ENCODE data around the gene ACP1.

ACP1 gene

DNA sequence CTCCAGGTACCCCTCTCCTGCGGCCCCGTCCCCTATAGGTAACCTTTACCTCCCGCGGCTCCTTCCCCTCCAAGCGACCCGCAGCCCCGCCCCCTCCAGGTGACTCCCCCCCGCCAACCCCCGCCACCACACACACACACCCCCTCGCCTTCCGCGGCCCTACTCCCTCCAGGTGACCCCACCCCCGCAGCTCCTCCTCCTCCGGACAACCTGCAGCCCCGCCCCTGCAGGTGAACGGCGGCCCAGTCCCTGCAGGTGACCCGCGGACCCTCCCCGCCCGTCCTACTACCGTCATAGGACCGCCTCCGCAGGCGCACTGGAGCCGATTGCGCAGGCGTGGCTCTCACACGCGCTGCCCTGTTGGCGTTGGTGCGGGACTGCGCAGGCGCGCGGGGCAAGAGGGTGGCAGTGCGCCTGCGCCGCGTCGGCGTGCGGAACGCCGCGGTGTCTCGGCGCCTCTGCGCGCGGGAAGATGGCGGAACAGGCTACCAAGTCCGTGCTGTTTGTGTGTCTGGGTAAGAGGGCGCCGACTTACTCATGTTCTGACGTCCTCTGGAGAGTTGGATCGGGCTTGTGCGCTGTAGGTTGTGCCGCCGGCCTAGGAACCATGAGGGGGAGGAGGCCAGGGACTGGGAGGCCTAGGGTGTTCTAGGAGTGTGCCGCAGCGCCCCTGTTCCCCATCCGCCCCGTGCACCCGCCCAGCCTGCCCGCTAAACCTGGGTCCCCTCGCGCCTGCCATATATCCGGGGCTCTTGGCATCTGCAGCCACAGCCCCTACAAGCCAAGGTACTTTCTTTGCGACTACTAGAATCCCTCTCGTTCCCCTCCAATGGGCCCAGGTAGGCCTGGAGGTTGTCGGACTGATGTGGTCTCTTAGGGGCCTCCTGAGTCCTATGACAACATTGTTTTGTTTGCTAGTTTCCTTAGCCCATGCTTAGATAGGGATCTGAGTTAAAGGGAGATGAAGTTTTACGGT, at the start of gene ACP1:
Gene ACP1 (plus strand): TSS at position 455 of the 976 bp plus-strand sequence. CDS start 18 bp downstream, at position 473.
- DNase-seq (ENCODE audit: low spot score), result peak; percentile 94

DNA sequence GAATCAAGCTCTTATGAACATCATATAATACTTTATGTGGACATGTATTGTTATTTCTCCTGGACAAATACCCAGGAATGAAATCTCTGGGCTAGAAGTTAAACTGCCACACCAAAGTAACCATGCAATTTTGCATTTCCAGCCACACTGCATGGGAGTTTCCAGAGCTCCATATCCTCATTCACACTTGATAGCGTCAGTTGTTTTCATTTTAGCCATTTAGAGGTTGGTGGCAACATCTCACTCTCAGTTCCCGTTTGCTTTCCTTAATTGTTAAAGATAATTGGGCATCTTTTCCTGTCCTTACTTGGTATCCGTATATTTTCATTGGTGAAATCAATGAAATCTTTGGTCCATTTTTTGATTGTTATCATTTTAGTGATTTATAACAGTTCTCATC, 48.7 kb upstream of the ACP1 start:
- no peak for DNase-seq (ENCODE audit: low spot score)

DNA sequence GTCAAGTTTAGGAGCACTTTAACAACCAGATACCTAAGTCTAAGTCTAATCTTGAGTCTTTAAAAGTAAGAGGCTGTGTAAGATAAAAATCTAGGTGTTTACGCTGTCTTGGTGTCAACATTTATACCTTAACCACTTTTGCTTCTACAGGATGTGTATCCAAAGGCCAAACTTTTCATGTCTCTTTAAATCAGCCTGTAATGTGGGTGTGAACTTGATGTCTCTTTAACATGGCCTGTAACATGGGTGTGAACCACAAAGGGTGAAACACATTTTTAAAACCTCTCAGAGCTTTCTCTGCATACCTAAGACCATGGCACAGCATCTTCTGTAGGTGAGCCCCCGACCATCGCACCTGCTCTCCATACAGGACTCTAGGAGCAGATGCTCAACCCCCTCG, 41.3 kb upstream of the ACP1 start:
- no peak for DNase-seq (ENCODE audit: low spot score)

DNA sequence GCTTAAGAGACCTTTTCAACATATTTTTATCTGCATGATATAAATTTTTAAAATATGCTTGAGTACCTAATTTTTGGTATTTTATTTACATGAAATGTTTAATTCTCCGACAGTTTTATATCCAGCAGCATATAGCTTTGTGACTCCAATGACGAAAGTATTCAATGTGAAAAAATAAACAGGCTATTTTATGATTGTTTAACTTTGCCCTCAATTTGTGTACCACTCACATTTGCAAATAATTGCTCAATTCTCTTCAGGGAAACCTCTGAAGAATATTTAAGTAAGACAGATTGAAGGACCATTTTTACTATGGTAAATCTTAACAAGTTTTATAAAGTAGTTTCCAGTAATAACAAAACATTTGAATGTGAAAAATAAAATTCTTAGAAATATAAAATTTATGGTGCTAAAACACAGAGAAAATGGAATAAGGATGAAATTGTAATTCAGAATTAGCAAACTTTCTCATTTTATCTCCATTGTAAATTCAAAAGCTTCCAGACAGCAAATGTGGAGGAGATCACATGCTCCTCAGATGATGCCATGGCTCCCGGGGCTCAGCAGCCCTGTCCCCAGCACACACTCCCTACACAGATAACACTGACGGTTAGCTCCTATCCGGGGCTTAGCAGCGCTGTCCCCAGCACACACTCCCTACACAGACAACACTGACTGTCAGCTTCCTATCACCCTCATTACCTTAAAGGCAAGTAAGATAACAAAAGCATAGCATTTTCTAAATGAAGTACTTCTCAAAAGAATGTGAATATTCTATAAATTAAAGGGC, 40.6 kb upstream of the ACP1 start:
- no peak for DNase-seq (ENCODE audit: low spot score)

DNA sequence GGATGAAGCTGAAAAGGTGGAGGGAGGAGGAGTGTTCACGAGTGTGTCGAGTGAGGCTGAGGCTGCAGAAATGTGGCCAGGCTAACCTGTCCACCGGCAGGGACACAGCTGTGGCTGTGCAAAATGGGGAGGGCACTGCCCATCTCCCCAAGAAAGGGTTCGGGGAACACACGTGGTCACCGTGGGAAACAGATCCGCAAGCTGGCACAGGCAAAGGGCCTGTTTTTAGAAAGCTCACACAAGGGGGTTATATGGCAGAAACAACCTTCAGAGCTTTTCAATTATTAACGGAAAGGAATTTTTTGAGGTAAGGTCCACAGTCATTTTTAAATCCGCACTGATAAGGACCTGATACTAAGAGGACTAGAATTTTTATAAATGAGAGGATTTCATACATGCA, 36.6 kb upstream of the ACP1 start:
- DNase-seq (ENCODE audit: low spot score), result no peak

DNA sequence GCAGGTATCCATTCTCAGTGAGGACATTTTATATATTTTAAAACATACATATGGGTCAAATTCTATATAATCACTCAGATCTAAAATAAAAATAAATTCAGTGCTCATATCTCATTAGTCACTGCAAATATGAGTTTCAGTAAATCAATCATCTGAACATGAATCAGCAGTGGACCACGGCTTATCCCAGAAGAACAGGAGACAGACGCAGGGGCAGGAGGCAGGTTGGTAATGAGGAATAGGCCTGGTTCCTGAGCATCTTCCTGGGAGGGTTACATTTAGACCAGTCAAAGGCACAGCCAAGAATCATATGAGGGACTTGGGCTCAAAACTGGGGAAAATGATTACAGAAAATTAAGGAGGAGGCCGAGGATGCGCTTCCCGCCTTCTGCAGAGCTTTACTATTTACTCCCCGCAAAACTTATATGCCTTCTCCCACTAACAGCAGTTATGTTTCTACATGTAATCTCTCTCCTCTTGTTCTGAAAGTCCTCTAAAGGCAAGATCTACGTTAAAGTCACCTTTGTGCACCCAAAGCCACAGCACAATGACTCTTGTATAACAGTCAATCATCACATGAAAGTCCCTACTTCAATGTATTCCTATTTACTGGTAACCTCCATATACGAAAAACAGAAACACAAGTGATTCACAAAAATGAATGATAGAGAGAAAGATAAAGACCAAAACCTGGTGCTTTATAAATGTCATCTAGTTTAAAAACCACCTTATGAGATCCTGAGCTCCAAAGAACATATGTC, 36.0 kb upstream of the ACP1 start:
- no peak for DNase-seq (ENCODE audit: low spot score)

DNA sequence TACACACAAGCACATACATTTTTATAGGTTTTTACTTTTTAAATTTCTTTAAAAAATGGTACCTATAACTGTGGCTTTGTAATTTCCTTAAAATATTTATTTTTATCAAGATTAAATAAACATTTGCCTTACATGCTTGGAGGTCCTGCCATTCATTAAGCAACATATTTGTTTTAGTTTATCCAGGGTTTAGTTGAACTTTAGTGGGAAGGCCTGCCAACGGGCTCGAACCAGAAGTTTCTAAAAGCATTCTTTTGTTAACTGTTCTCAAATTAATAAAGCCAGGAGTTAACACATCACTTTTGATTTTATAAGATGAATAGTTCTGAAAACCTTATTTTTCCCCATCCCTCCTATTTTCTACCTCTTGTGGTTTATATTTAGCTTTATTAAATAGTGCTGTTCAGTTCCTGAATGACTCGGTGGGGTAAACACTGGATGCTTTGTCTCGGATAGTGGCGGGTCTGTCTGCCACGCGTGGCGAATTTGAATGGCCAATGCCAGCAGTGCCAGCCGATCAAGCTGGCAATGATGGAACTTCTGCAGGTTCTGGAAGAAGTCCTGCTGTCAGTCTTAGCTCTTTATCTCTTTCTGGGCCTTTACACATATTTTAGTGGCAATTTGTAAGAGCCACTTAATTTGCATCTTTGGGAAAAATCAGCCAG, 33.1 kb upstream of the ACP1 start:
- DNase-seq (ENCODE audit: low spot score), result no peak

DNA sequence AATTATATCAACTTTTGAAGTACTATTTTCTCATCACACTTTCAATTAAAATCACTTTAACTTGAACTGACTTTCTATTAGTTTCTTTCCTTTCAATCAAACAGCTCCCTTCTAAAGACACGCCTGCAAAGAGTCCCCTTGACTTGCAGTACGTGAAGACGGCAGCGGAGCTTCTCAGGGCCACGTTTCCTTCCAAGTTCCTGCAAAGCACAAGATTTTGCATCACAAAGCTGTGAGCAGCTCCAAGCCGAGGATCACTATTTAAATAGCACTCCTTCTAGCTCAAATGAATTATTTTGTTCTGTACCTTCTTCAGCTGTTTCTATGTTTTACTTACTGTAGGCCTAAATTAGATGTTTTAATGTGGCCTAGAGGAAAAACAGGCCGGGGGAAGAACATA, 31.7 kb upstream of the ACP1 start:
- no peak for DNase-seq (ENCODE audit: low spot score)

DNA sequence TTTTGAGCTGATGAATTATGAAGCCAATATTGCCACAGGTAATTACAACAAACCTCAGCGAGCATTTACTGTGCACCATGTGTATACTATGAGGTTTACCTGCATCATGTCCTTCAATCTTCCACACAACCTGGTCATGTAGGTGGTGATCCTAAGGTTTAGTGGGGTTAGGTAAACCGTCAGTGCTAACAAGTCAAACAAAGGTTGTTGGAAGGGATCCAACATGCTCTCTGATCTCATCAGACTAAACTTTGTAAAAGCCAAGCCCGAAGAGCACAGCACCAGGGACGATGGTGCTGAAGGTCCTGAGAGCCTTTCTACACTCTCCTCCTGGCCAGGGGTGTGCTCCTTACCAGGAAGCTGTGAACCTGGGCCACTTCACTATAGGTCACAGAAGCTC, 30.3 kb upstream of the ACP1 start:
- no peak for DNase-seq (ENCODE audit: low spot score)

DNA sequence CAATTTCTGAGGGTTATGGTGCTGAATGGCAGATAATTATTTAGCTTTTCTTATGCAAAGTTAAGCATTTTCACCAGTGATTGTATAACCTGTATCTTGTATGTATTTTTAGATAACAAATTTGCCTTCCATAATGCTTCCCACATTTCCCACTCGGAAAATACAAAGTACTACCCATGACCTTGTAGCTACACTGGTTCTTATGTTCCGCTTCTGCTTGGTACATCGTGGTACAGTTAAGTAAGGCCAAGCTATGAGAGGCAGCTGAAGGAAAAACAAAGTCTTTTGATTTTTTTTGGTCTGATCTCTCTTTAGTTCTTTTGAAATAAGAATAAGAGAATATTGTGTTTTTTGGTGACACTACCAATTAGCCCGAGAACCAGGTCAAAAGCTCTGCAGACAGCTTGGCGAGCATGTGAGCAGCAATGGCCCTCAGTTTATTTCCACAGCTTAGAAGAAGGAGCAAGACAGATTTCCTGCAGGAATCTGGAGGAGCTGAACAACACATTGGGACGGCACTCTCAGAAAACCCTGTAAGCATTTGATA, 27.7 kb upstream of the ACP1 start:
- DNase-seq (ENCODE audit: low spot score), result no peak

DNA sequence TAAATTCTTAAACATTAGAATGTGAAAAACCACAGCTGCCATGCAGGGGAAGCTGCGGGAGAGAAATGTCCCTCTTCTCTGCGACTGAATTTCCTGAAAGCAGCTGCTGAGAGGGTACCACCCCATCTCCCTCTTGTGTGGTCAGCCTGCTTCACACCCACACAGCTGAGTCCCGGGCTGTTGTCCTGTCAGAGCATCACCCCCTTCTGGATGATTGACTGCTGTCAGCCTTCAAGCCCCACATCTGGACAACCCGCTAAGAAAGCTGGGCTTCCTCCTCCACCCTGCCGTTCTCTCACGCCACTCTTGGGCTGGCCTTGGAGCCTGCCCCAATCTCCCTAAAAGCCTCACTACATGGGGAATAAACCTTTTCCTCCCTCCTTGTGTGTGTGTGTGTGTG, 26.9 kb upstream of the ACP1 start:
- DNase-seq (ENCODE audit: low spot score), result no peak

DNA sequence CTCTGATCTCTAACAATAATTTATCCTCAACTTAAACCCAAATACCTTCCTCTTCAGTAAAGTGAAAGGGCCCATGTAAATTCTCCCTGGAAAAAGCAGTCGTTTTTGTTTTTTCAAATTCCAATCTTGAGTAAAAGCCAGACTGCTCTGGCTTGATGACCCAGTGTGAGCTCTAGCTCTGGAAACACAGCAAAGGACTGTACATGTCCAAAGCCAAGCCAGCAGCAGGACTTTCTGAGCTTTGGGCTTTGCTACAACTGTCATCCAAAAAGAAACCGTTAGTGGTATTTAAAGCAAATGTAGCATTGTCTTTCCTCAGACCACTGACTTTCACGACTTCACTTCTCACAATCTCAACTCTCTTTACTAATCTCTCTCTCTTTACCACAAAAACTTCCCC, 26.3 kb upstream of the ACP1 start:
- no peak for DNase-seq (ENCODE audit: low spot score)

DNA sequence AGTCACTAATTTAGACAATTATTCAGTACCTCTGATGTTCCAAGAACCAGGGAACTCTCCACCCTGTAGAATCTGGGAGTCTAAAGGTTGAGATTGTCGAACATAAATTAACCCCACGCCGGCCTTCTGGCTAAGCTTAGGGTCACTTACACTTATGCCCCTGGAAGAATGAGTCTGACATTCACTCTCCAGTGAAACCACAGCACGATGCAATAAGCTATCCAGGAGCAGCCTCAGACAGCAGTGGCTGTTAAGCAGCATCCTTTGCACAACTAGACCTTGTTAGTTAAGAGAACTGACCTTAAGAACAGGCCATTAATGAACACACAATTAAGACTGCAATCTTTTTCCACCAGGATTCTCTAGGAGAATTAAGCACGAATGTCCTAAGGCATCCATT, 25.9 kb upstream of the ACP1 start:
- no peak for DNase-seq (ENCODE audit: low spot score)

DNA sequence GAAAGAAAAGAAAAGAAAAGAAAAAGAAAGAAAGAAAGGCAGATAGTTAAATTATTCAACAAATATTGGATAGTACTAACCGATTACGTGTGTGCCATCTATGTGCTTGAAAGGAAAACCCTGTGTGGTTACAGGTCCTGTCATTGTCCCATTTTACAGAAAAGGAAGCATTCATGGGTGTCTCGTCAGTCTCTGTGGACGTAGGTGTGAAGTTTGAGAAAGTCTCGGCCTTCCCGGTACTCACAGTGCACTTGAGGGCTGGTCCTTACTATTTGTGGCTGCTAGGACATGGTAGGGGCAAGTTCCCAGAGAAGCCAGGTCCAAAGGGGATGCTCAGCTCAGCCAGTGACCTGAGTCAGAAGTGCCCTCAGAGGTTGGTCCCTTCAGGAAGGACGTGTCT, 20.2 kb upstream of the ACP1 start:
- DNase-seq (ENCODE audit: low spot score), result no peak

DNA sequence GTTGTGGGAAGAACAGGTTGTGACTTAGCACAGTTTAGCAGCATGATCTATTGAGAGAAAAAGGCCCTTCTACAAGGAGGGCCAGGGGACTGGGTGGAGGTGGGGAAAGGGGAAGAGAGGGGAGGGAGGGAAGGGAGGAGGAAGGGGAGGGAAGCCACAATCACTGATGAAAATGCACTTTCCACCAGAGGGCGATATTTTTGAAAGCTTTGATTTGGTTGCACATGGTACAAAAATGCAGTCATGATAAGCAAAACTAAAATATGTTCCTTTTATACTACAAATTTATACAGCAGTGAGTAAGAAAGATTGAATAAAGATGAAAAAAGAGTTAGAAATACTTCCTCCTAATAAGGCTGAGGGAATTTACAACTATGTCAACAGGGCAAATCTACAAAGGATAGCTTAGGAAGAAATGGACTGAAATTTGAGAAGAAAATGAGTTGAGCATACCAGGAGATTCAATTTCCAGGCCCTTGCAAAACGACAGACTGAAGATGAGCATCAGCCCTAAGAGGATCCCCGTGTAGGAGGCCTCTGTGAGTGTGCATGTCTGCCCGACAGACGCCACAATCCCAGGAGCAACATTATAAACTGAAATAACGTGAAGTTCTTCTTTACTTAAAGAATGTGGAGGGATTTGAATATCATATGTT, 18.1 kb upstream of the ACP1 start:
- DNase-seq (ENCODE audit: low spot score), result peak; percentile 55

DNA sequence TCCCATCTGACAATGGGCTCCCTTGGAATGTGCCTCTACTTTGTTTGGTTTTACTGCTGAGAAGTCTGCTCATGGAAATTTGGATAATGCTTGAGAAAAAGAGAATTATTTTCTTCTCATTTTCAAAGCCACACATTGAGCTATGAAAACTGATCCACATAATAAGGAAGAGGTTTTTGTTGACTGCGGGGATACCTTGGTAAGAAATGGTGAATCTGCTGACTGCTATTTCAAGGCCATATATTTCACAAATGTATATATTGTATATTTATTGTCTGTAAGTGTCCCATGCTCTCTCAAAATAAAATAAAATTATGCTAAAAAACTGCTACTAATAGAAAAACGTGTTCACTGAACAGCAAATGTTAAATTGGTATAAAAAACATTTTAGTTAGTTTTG, 16.0 kb upstream of the ACP1 start:
- DNase-seq (ENCODE audit: low spot score), result no peak

DNA sequence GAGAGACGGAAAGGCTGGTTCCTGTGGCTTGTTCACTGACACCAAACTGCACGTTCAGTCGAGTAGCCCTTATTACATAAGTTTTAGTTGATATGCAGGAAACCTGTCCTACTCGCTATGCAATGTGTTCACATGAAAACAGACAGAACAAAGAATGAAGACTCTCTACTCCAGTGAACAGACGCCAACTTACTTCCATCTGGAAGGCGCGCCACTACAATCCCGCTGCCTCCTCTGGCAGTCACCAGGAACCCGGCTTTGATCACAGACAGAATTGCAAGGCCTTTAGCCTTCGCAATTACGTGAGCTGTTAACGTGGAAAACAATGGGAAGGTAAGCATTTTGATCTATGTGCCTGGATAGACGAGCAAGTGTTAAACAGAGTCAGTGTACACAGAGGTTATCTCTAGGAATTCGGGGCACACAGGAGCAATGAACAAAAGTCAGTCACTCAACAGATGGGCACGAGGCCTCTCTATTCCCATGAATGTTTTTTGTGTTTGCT, 15.2 kb upstream of the ACP1 start:
- no peak for DNase-seq (ENCODE audit: low spot score)

DNA sequence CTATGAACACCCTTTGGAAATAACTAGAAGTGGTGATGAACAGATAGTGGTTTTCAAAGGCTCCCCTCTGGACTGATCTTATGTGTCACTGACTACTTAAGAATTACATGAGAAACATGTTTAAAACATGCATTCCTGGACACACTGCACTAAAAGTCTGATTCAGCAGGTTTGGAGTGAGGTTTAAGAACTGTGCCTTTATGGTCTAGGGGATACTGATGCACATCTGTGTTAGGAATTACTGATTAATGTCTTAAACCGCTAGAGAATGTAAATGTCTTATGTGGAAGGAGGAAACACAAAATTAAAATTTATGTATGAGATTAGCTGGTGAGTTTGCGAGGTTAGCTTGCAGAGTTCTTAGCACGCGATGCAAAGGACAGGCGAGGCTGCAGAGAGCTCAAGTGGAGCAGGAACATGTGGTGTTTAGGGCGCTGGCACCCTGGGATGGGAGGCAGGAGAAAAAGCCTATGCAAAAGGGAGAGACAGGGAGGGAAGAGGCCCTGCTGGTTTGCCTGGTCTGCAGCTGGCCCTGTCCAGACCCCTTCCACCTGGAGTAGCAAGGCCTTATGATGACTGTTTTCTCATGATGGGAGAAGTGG, 12.6 kb upstream of the ACP1 start:
- no peak for DNase-seq (ENCODE audit: low spot score)

DNA sequence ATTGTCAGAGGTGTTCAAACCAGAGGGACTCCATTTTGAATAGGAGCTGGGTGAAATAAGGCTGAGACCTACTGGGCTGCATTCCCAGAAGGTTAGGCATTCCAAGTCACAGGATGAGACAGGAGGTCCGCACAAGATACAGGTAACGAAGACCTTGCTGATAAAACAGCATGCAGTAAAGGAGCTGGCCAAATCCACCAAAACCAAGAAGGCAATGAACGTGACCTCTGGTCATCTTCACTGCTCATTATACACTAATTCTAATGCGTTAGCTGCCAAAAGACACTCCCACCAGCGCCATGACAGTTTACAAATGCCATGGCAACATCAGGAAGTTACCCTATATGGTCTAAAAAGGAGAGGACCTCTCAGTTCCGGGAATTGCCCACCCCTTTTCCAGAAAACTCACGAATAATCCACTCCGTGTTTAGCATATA, 11.5 kb upstream of the ACP1 start:
- no peak for DNase-seq (ENCODE audit: low spot score)

DNA sequence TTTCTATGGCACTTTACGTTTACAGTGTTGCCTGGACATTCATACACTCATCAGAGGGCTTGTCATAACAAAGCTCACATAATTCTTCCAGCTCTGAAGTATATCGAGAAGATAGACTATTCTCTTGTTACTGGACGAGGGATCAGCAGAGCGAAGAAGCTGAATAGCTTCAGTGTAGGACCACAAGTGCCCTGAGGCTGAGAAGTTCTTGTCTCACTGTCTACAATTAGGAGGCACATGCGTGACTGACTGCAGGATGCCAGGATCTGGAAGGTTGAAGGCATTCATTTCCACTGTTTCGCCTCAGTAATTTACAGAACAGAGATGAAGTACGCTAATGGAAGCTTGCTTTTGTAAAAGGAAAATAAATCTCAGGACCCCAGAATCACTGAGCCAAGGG, 10.5 kb upstream of the ACP1 start:
- no peak for DNase-seq (ENCODE audit: low spot score)
